ENCODE results near the gene LAMTOR2.

DNA sequence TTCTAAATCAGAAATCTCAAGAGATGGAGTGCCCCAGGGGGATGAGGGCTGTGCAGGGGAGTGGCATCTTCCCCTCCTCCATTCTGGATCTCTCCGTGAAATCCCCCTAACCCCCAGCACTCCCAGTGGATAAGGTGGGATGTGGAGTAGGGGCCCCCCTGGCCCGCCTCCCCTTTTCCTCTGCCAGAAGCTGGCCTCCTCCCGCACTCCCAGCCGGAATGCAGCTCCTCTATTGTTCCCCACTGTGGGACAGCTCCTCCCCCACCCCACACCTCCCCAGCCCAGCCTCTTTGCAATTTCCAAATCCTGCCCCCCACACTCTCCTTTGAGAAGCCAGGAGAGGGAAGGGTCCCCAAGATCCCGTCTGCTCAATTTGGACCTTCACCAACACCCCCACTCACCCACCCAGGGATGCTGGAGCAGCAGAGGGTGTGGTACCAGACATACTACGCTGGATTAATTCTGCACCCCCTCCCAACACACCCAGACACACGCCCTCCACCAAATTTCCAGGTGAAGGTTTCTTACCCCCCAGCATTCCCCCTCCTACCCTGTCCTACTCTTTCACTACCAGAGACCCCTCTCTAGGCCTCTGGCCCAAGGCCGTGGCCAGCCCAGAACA, 25.8 kb downstream of the LAMTOR2 start:
- TF ChIP-seq, protein P1, sequence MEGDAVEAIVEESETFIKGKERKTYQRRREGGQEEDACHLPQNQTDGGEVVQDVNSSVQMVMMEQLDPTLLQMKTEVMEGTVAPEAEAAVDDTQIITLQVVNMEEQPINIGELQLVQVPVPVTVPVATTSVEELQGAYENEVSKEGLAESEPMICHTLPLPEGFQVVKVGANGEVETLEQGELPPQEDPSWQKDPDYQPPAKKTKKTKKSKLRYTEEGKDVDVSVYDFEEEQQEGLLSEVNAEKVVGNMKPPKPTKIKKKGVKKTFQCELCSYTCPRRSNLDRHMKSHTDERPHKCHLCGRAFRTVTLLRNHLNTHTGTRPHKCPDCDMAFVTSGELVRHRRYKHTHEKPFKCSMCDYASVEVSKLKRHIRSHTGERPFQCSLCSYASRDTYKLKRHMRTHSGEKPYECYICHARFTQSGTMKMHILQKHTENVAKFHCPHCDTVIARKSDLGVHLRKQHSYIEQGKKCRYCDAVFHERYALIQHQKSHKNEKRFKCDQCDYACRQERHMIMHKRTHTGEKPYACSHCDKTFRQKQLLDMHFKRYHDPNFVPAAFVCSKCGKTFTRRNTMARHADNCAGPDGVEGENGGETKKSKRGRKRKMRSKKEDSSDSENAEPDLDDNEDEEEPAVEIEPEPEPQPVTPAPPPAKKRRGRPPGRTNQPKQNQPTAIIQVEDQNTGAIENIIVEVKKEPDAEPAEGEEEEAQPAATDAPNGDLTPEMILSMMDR (conservative IDR thresholded peaks at IDR 0.05 in 1 of 2, IDR thresholded peaks at IDR 0.05 in 1 of 2; ENCODE audit: low read depth in 1 of 2, low read length in 2 of 2), result no peak
- no peak for TF ChIP-seq EZH2 (IDR thresholded peaks at IDR 0.05; ENCODE audit: low read length, missing control alignments)

Measured in fibroblast of lung (primary cell).